Endothelial cell of umbilical vein (primary cell): ENCODE data around the gene SUCLG1.

Experiments
- CTCF ChIP-seq, 2 donors: IDR thresholded peaks; 1 replicate in 1 of 2; 2 replicates in 1 of 2; pipeline ENCODE4 v1.5.1; 2011; ENCODE audit warnings: low read length in 2 of 2, mild to moderate bottlenecking in 2 of 2, moderate library complexity in 2 of 2, control low read depth in 1 of 2, inconsistent platforms in 1 of 2, low read depth in 1 of 2; ENCODE audit not compliant: insufficient read depth in 1 of 2; ENCODE audit errors: extremely low read depth in 1 of 2
- EZH2 ChIP-seq: IDR thresholded peaks from 2 replicates; pipeline ENCODE4 v1.6.1; 2012; ENCODE audit warnings: borderline replicate concordance, low read depth, mild to moderate bottlenecking, moderate library complexity, low read length, inconsistent platforms; ENCODE audit not compliant: severe bottlenecking
- MAX ChIP-seq: IDR thresholded peaks from 2 replicates; pipeline ENCODE4 v1.6.1; 2011; ENCODE audit not compliant: insufficient read depth, insufficient read length
- POLR2AphosphoS5 ChIP-seq: IDR thresholded peaks from 2 replicates; pipeline ENCODE4 v1.6.1; 2012; ENCODE audit warnings: low read depth, mild to moderate bottlenecking, control low read depth, low read length, moderate library complexity; ENCODE audit not compliant: insufficient read depth

GRCh38 chr2:84452624-84453023 lies 6.5 kb downstream of the SUCLG1 start:
- TF ChIP-seq CTCF (IDR thresholded peaks at IDR 0.05; ENCODE audit: extremely low read depth in 1 of 2, insufficient read depth in 1 of 2, low read depth in 1 of 2, low read length in 2 of 2) = no peak
- no peak for TF ChIP-seq POLR2AphosphoS5
- no peak for TF ChIP-seq EZH2
- TF ChIP-seq MAX = no peak
